ENCODE results near the gene CD226. TPM values are rescaled to one million over a fixed set of nuclear protein-coding genes. Genes with fewer than 3 reads are reported as not detected.

Gene CD226
- total RNA-seq, 6 donors from 2014 or later, result 3.3 to 26.5 (median 5.5) TPM

DNA sequence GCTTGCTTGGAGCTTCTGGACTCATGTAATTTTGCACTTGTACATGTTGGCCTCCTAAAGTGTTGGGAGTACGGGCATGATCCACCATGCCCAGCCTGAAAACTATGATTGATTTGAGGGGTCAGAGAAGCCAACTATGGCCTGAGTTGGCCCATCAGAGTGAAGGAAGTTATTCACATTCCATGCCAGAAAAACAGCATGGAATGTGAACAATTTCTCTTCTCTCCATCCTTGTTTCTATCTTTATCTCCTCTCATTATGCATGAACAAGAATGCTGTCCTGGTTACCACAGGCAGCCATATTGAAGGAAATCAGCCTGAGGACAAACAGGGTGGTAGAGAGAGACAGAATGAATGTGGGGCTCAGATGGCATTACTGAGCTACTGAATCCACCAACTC lies 3.5 kb upstream of the CD226 start:
- Histone ChIP-seq H3K9me3 (no peaks in the 10 kb centered on the region), H3K4me1 (peaks cover 5 to 11% (median 7%) of the 10 kb centered on the region in 4 donors), H3K4me3 (no peak overlapping the region), H3K27ac (no peak overlapping the region), H3K36me3 (no peaks in the 10 kb centered on the region), H3K27me3 (no peaks in the 10 kb centered on the region)
- 50 to 81% methylated on average over 1 of the region's 1 CpG for WGBS, 2 donors
- TF ChIP-seq POLR2A (IDR thresholded peaks at IDR 0.05), result no peak
- TF ChIP-seq, protein P1, sequence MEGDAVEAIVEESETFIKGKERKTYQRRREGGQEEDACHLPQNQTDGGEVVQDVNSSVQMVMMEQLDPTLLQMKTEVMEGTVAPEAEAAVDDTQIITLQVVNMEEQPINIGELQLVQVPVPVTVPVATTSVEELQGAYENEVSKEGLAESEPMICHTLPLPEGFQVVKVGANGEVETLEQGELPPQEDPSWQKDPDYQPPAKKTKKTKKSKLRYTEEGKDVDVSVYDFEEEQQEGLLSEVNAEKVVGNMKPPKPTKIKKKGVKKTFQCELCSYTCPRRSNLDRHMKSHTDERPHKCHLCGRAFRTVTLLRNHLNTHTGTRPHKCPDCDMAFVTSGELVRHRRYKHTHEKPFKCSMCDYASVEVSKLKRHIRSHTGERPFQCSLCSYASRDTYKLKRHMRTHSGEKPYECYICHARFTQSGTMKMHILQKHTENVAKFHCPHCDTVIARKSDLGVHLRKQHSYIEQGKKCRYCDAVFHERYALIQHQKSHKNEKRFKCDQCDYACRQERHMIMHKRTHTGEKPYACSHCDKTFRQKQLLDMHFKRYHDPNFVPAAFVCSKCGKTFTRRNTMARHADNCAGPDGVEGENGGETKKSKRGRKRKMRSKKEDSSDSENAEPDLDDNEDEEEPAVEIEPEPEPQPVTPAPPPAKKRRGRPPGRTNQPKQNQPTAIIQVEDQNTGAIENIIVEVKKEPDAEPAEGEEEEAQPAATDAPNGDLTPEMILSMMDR (IDR thresholded peaks at IDR 0.05), result no peak
- TF ChIP-seq EP300 (IDR thresholded peaks at IDR 0.05), result no peak
- no peak for TF ChIP-seq POLR2AphosphoS5 (IDR thresholded peaks at IDR 0.05)
- no peak for DNase-seq
- ATAC-seq (ENCODE audit: low FRiP score in 2 of 2), result no peak

DNA sequence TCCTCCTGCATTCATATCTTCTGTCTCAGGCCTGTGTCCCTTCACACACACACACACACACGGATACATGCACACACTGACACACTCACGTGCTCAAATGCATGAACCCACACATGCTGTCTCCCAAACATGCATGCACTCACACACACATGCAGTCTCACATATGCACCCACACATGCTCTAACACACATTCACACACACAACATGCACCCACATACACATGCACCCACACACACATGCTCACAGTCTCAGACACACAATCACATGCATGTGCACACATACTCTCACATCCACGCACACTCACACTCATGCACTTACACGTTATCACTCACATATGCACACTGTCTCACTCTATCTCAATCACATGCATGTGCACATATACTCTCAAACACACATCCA lies 1.9 kb upstream of the CD226 start:
- Histone ChIP-seq H3K27me3 (no peaks in the 10 kb centered on the region), H3K4me1 (peaks cover 5 to 11% (median 7%) of the 10 kb centered on the region in 4 donors), H3K36me3 (no peaks in the 10 kb centered on the region), H3K4me3 (no peak overlapping the region), H3K27ac (peak overlapping the region in 2 of 4 donors; percentile 42 to 46), H3K9me3 (no peaks in the 10 kb centered on the region)
- no peak for TF ChIP-seq POLR2AphosphoS5 (IDR thresholded peaks at IDR 0.05)
- TF ChIP-seq, protein P1 (IDR thresholded peaks at IDR 0.05), result no peak
- TF ChIP-seq EP300 (IDR thresholded peaks at IDR 0.05), result no peak
- TF ChIP-seq POLR2A (IDR thresholded peaks at IDR 0.05), result no peak
- DNase-seq (no peak), ATAC-seq (ENCODE audit: low FRiP score in 2 of 2) (no peak)
- WGBS, 2 donors, result 98% methylated on average over 4 of the region's 4 CpGs

DNA sequence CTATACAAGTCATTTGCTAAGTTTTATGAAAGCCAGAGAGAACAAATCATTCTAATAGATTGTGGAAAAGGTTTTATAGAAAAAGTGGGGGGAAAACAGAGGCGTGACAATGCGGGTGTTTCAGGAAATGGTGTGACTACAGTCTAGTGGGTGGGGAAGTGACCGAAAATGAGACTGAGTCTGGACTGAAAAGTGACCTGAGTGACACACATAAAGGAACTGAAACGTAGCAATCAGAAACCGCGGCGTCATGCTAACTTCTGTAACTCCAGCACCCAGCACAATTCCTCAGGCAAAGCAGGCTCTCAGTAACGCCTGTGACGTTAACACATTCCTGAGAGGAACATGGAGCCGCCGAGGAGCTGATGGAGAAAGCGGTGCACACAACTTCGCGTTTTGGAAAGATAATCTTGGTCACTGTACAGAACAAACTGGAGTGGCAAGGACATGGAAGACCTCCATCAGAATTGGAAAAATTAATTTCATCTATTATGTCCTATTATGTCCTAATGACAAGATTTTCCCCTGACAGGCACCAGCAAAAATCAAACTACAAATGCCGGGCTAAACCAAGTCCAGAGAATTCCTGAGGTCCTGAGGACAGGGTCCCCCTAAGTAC lies 1.4 kb upstream of the CD226 start:
- ATAC-seq (ENCODE audit: low FRiP score in 2 of 2) (peak; percentile 34 to 79), DNase-seq (peak in 1 of 2 donors; percentile 65)
- TF ChIP-seq, protein P1 (IDR thresholded peaks at IDR 0.05), result no peak
- TF ChIP-seq EP300 (IDR thresholded peaks at IDR 0.05), result no peak
- no peak for TF ChIP-seq POLR2A (IDR thresholded peaks at IDR 0.05)
- no peak for TF ChIP-seq POLR2AphosphoS5 (IDR thresholded peaks at IDR 0.05)
- WGBS, 2 donors, result 52 to 56% methylated on average over 15 of the region's 15 CpGs
- Histone ChIP-seq H3K4me3 (peak overlapping the region in 1 of 4 donors; percentile 6), H3K9me3 (no peaks in the 10 kb centered on the region), H3K4me1 (peaks cover 5 to 11% (median 7%) of the 10 kb centered on the region in 4 donors), H3K36me3 (no peaks in the 10 kb centered on the region), H3K27me3 (no peaks in the 10 kb centered on the region), H3K27ac (peak overlapping the region in 3 of 4 donors; percentile 4 to 46 (median 42))

DNA sequence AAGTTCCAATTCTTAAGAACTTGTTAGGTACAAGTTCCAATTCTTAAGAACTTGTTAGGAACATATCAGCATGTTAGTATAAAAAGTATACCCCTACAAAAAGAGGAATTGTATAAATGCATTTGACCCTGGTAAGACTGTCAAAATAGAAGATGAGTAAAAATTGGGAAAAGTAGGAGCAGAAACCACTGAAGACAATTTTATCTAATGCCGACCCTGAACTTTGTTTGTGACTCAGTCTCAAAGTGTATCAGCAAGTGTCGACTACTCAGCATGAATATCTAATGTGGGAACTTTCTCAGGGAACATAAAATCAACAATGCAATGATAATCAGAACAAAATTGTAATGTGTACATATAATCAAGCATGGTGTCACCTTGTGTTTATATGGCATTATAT lies 583 bp upstream of the CD226 start:
- WGBS, 2 donors, result 67 to 73% methylated on average over 2 of the region's 2 CpGs
- no peak for TF ChIP-seq POLR2A (IDR thresholded peaks at IDR 0.05)
- no peak for TF ChIP-seq EP300 (IDR thresholded peaks at IDR 0.05)
- TF ChIP-seq, protein P1 (IDR thresholded peaks at IDR 0.05), result no peak
- TF ChIP-seq POLR2AphosphoS5 (IDR thresholded peaks at IDR 0.05), result no peak
- H3K4me3 ChIP-seq, result no peak overlapping the region
- peaks cover 5 to 11% (median 7%) of the 10 kb centered on the region in 4 donors for H3K4me1 ChIP-seq
- no peaks in the 10 kb centered on the region for H3K9me3 ChIP-seq
- DNase-seq (no peak), ATAC-seq (ENCODE audit: low FRiP score in 2 of 2) (no peak)
- no peaks in the 10 kb centered on the region for H3K36me3 ChIP-seq
- no peak overlapping the region for H3K27ac ChIP-seq
- H3K27me3 ChIP-seq, result no peaks in the 10 kb centered on the region
